Kidney (tissue), 14 donors: Measurements from ENCODE around the gene SUCNR1. TPM values are rescaled to one million over a fixed set of nuclear protein-coding genes. Genes with fewer than 3 reads are reported as not detected.

Experiments used
- DNase-seq, 5 donors: peaks; one replicate each; pipeline ENCODE4 v3.0.0-alpha.2; 2013 to 2020
- FAIRE-seq: peaks from 2 replicates; lab custom pipeline; 2012; peaks lifted over from hg19 to GRCh38; lab: Jason Lieb, UNC
- H3K27ac ChIP-seq, 2 donors: one replicate each; pipeline ENCODE4 v1.7.0; 2013; ENCODE audit warnings: low read depth in 2 of 2, low read length in 2 of 2, inconsistent platforms in 1 of 2
- H3K27me3 ChIP-seq: one replicate; pipeline ENCODE4 v1.7.1; 2013; ENCODE audit warnings: low read length, inconsistent platforms; ENCODE audit not compliant: control insufficient read depth, insufficient read depth
- H3K36me3 ChIP-seq, 3 donors: one replicate each; pipeline versions ENCODE4 v1.7.0 to v1.7.1; 2013; ENCODE audit warnings: low read length in 3 of 3, control low read depth in 1 of 3, inconsistent platforms in 1 of 3; ENCODE audit not compliant: insufficient read depth in 3 of 3, control insufficient read depth in 2 of 3
- H3K4me1 ChIP-seq, 3 donors: one replicate each; pipeline versions ENCODE4 v1.7.0 to v1.7.1; 2013; ENCODE audit warnings: low read length in 3 of 3, inconsistent platforms in 1 of 3, low read depth in 1 of 3; ENCODE audit not compliant: control insufficient read depth in 2 of 3, insufficient read depth in 2 of 3
- H3K4me3 ChIP-seq, 3 donors: one replicate each; pipeline versions ENCODE4 v1.7.0 to v1.8.1; 2013; ENCODE audit warnings: low read length in 3 of 3, control low read depth in 1 of 3, inconsistent platforms in 1 of 3
- H3K9ac ChIP-seq, 3 donors: one replicate each; pipeline versions ENCODE4 v1.7.0 to v1.7.1; 2013; ENCODE audit warnings: low read length in 3 of 3, control low read depth in 1 of 3, inconsistent platforms in 1 of 3
- H3K9me3 ChIP-seq, 3 donors: one replicate each; pipeline versions ENCODE4 v1.7.0 to v1.7.1; 2013; ENCODE audit warnings: low read length in 3 of 3, control low read depth in 1 of 3, inconsistent platforms in 1 of 3; ENCODE audit not compliant: control insufficient read depth in 2 of 3, insufficient read depth in 1 of 3
- CTCF ChIP-seq: IDR thresholded peaks from 3 replicates; pipeline ENCODE4 v1.5.1; 2012; ENCODE audit warnings: mild to moderate bottlenecking, moderate library complexity, borderline replicate concordance; ENCODE audit not compliant: insufficient read depth; ENCODE audit errors: extremely low read depth
- intact Hi-C: fragments of 100-400 bp; cut with DNase I; formaldehyde crosslinking; loops from one replicate; pipeline ENCODE4 v1.11.1; 2022
- polyA plus RNA-seq: library from polyadenylated mRNA; stranded (reverse); fragments of 350-450 nt; fragmentation: Illumina TruSeq; extraction: RNeasy Lipid Tissue Mini Kit (QIAGEN cat#74804); gene quantifications from one replicate; pipeline ENCODE4 v1.2.3, GENCODE V29; 2014; ENCODE audit warnings: low read depth, low replicate concordance; ENCODE audit not compliant: insufficient read depth
- total RNA-seq: library from RNA; stranded (reverse); fragmentation: NEBNext Ultra II Directional; extraction: Animal tissue kit (Norgen Biotek cat#: 25700); gene quantifications from one replicate; pipeline ENCODE4 v1.2.1, GENCODE V29; 2021
- donor health status: control.
- donor health status: control.
- donor health status: control.
- donor health status: control.
- donor health status: control.
- donor health status: DM: yes; HTN: yes; CAD: no.
- donor health status: Normal renal cell carcinoma (clear cell type).

Gene SUCNR1
- total and polyA plus RNA-seq, 2 donors from 2014 or later = 7.3 to 16.3 TPM

- no peaks in the 10 kb centered on the region for H3K9me3 ChIP-seq
- intact Hi-C loops = no loop called here
- TF ChIP-seq CTCF = no peak
- FAIRE-seq (no peak), DNase-seq (no peak)
- H3K36me3 ChIP-seq = no peaks in the 10 kb centered on the region
- H3K4me1 ChIP-seq = no peaks in the 10 kb centered on the region
- no peaks in the 10 kb centered on the region for H3K27me3 ChIP-seq
- H3K9ac ChIP-seq = no peak overlapping the region
- no peak overlapping the region for H3K27ac ChIP-seq
- no peak overlapping the region for H3K4me3 ChIP-seq
Observed at GRCh38 chr3:151911462-151911861, 38.0 kb downstream of the SUCNR1 start.

- Histone ChIP-seq H3K36me3 (no peaks in the 10 kb centered on the region), H3K4me1 (peaks cover 0 to 3% (median 0%) of the 10 kb centered on the region in 3 donors), H3K27me3 (no peaks in the 10 kb centered on the region), H3K9ac (no peak overlapping the region), H3K4me3 (no peak overlapping the region), H3K9me3 (no peaks in the 10 kb centered on the region), H3K27ac (no peak overlapping the region)
- FAIRE-seq = no peak
- no peak for DNase-seq
- TF ChIP-seq CTCF = no peak
- intact Hi-C loops = no loop called here
Observed at GRCh38 chr3:151912028-151912427, 38.6 kb downstream of the SUCNR1 start.

GRCh38 chr3:151916781-151917180 lies 43.3 kb downstream of the SUCNR1 start:
- Histone ChIP-seq H3K27me3 (no peaks in the 10 kb centered on the region), H3K9me3 (no peaks in the 10 kb centered on the region), H3K27ac (no peak overlapping the region), H3K9ac (no peak overlapping the region), H3K36me3 (no peaks in the 10 kb centered on the region), H3K4me1 (peaks cover 0 to 3% (median 0%) of the 10 kb centered on the region in 3 donors), H3K4me3 (no peak overlapping the region)
- DNase-seq = no peak
- intact Hi-C loops = no loop called here
- no peak for FAIRE-seq
- TF ChIP-seq CTCF = no peak
